Mammary epithelial cell (primary cell): Measurements from ENCODE around the gene SLC43A2.

Experiments used
- CTCF ChIP-seq, 2 donors: IDR thresholded peaks in 1 of 2; conservative IDR thresholded peaks in 1 of 2; 2 replicates each; pipeline ENCODE4 v1.5.1; 2011 to 2012; ENCODE audit warnings: inconsistent platforms in 2 of 2, low read length in 2 of 2, mild to moderate bottlenecking in 2 of 2, control low read depth in 1 of 2, low read depth in 1 of 2; ENCODE audit not compliant: insufficient read depth in 1 of 2; ENCODE audit errors: extremely low read depth in 1 of 2
- EZH2 ChIP-seq: IDR thresholded peaks from 2 replicates; pipeline ENCODE4 v1.6.1; 2012; ENCODE audit warnings: low read length, inconsistent platforms, borderline replicate concordance

DNA sequence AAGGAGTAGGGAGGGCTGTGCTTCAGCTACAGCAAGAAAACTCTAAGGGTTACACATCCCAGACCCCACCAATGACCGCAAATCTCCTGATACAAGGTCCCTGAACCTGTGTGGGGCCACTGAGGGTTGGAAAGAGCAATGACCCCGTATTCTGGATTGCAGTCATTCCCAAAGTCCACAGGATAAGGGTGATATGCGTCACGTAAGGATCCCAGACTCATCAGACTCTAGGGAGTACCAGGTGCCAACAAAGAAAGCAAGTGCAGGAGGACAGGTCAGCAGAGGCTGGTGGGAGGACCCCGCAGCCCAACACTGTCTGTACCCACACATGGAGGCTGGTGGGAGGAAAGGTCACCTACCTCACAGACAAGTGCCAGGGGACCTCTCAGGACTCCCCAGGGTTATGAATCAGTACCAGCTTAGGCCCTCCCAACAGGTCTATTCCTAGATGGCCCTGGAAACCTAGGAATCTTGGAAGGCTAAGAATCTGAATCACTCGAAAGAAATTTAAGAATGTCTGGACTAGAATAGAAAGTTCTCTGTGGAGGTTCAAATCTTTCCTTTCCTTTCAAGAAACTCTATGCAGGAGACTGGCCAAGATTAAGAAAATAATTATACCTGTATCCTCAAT, 82.2 kb downstream of the SLC43A2 start:
- TF ChIP-seq CTCF (conservative IDR thresholded peaks at IDR 0.05 in 1 of 2, IDR thresholded peaks at IDR 0.05 in 1 of 2; ENCODE audit: extremely low read depth in 1 of 2, insufficient read depth in 1 of 2, low read depth in 1 of 2, low read length in 2 of 2) (no peak), EZH2 (no peak)
